Upper lobe of left lung (tissue), 4 donors: ENCODE measurements around the gene ARMS2.

ENCODE experiments used
- CTCF ChIP-seq, 6 experiments: fragments of 450-650 bp in 4 of 6; fragments of 200-600 bp in 2 of 6; sonication (generic) in 2 of 6; IDR thresholded peaks; one replicate each; pipeline ENCODE4 v1.5.1; 2016 to 2019; ENCODE audit warnings: antibody characterized with exemption in 6 of 6
- EP300 ChIP-seq, 4 donors: sonication (generic); formaldehyde crosslinking; IDR thresholded peaks; one replicate each; pipeline ENCODE4 v1.5.1; 2017; ENCODE audit warnings: antibody characterized with exemption in 4 of 4, control low read depth in 2 of 4
- POLR2A ChIP-seq, 4 donors: fragments of 450-650 bp; IDR thresholded peaks; one replicate each; pipeline ENCODE4 v1.5.1; 2016 to 2017; ENCODE audit warnings: antibody characterized with exemption in 4 of 4, mild to moderate bottlenecking in 2 of 4

GRCh38 chr10:122466951-122467381 is 12.5 kb downstream of the ARMS2 start:
- TF ChIP-seq POLR2A (IDR thresholded peaks at IDR 0.05): no peak
- no peak for TF ChIP-seq CTCF (IDR thresholded peaks at IDR 0.05)
- no peak for TF ChIP-seq EP300 (IDR thresholded peaks at IDR 0.05)
